GM21360 (cell line): ENCODE results near the gene TNFSF11.
A peak's percentile ranks its signal among the peaks of the same experiment; 100 is the strongest.
"Not testable (repeated sequence)": the region's sequence is repeated elsewhere in the genome, so short reads cannot be mapped to it uniquely, and the experiment has no call there.

Experiments
- ATAC-seq: cut with Tn5 transposase; IDR thresholded peaks from one replicate; pipeline ENCODE4 v1.9.1; 2021; ENCODE audit warnings: mild to moderate bottlenecking, moderate library complexity; ENCODE audit not compliant: unreplicated experiment

Gene TNFSF11

DNA sequence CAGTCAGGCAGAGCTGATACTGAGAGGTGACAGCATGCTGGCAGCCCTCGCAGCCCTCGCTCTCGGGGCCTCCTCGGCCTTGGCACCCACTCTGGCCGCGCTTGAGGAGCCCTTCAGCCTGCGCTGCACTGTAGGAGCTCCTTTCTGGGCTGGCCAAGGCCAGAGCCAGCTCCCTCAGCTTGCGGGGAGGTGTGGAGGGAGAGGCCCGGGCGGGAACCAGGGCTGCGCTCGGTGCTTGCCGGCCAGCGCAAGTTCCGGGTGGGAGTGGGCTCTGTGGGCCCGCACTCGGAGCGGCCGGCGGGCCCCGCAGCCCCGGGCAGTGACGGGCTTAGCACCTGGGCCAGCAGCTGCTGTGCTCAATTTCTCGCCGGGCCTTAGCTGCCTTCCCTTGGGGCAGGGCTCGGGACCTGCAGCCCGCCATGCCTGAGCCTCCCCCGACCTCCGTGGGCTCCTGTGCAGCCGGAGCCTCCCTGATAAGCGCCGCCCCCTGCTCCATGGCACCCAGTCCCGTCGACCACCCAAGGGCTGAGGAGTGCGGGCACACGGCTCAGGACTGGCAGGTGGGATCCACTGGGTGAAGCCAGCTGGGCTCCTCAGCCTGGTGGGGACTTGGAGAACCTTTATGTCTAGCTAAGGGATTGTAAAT is 14.3 kb upstream of the TNFSF11 start:
- ATAC-seq, result not testable (repeated sequence)

DNA sequence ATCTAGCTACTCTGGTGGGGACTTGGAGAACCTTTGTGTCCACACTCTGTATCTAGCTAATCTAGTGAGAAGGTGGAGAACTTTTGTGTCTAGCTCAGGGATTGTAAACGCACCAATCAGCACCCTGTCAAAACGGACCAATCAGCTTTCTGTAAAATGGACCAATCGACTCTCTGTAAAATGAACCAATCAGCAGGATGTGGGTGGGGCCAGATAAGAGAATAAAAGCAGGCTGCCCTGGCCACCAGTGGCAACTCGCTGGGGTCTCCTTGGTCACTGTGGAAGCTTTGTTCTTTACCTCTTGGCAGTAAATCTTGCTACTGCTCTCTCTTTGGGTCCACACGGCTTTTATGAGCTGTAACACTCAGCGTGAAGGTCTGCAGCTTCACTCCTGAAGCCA is 13.6 kb upstream of the TNFSF11 start:
- not testable (repeated sequence) for ATAC-seq

DNA sequence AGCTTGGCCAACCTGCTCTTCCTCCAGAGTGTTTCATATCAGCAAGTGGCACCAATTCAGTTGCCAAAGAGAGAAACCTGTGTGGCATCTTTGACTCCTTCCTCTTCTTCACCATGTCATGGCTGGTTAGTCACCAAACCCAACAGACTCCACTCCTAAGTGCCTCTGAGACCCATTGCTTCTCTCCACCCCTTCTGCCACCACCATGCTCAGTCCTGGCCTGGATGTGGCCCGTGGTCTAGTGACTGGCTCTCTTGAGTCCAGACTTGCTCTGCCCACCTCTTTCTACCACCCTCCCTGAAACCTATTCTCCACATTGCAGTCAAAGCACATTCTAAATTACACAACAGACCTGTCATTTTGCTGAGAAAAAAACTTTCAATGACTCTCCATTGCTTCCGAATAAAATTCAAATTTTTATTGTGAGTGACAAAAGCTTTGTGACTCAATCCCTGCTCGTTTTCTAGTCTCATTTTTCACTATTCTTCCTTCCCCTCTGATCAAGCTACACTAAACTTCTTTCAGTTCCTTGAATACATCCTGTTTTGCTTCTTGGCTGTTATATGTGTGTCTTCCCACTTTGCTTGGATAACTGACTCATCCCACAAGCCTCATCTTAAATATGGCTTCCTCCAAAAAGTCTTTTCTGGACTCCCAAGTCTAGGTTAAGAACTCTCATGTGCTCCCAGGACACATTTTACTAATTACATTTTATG is 12.0 kb upstream of the TNFSF11 start:
- no peak for ATAC-seq

DNA sequence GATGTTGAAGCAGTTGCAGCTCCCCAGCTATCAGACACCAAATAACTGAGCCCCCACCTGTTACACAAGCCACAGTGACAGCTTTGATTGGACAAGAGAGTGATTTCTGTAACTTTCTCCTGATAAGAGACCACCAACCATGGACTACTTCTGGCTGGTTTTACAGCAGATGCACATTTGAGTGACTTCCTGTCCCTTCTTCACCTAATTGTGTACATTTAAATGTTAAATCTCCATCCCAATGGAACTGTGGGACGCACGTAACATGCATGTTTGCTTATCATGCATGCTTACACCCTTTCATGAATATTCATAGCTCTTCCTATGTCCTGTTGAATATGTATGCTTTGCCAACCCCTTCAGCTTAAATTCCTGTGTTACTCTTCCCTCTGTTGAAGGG is 6.0 kb upstream of the TNFSF11 start:
- ATAC-seq, result no peak

DNA sequence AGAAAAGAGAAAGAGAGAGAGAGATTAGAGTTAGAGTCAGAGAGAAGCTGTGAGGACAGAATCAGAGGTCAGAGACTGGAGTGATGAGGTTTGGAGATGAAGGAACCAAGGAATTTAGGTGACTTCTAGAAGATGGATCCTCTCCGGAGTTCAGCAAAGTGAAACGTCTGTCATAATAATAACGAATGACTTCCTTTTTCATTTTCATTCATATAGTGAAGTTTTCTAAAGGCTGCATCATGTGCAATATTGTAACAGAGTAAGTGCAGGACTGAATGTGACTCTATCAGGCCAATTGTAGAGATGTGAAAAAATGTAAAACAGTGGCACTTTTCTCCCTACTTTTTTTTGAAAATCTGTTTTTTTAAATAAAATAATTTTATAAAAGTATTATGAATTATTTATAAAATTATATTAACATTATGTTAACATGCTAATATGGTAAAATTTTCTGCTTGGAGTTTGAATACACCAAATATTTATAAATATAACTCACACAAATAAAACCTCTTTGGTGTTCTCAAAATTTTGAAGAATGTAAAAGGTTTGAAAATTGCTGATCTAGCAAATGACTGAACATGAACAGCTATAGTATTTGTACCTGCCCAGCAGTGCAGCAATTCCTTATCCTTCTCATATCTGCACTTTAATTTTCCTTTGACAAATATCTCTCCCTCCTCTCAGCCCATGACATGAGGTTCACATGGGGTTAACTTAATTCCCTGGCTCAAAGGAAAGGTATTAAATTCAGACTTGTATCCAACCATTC is 4.2 kb upstream of the TNFSF11 start:
- ATAC-seq, result no peak

DNA sequence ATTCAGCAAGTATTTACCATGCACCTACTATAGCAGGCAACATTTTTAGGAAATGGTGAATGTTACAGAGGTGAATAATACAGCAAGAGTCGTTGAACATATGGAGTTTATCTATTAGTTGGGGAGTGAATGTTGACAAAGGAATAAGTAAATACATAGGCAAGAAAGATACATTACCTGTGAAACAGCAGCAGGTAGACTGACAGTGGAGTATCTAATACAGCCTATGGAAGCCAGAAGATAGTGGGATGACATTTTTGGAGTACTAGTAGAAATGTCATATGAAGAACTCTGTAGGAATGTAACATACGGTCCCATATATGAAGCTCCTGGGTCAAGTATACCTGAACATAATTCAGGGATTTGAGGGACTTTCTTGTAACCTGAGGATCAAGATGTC is 2.1 kb upstream of the TNFSF11 start:
- ATAC-seq, result no peak

DNA sequence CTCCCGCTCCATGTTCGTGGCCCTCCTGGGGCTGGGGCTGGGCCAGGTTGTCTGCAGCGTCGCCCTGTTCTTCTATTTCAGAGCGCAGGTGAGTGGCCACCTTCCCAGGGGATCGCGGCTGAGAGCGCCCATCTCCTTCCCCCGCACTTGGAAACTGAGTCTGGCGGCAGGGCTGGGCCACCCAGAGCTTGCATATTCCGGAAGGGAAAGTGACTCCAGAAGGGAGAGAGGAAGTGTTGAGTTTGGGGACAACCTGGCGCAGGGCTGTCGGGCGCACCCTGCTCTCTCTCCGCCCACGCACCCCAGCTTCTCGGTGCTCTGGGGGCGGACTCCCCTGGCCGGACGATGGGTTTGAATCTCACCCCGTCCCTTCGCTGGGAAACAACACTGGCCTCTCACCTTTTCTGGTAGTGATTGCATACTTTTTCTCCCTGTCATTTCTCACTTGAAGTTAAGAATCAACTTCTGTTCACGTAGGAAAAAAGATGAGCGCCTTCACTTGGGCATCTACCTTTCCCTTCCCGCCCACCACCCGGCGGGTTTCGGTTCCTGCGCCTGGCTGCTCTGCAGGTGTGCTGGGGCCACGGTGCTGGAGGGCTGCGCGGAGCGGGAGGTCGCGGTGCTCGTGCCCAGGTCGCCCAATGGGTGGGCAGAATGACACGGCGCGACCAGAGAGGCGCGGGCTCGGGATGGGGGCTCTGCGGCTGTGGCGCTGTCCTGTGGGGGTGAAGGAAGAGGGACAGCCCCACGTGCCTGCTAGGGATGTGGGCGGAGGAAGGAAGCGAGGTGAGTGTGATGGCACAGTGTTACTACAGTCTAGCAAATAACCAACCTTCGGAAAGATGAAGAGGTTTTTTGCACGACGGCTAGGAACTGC is 721 bp downstream of the TNFSF11 start:
- peak; percentile 64 for ATAC-seq

DNA sequence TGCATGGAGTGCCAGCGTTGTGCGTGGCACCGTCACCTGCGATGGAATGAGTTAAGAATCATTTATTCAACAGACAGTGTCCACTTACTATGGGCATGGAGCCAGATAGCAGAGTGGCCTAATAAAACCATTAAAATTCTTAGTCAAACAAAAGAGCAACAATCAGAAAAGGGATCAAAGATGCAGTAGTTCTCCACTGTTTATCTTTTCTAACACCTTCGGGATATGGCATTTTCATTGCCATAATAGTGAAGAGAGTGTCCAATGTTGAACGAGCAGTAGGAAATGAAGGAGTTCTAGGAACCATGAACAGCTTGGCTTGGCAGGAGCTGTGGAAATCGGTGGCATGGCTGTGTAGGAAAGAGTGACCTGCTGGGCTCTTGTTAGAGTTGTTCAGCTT is 2.0 kb downstream of the TNFSF11 start:
- no peak for ATAC-seq

DNA sequence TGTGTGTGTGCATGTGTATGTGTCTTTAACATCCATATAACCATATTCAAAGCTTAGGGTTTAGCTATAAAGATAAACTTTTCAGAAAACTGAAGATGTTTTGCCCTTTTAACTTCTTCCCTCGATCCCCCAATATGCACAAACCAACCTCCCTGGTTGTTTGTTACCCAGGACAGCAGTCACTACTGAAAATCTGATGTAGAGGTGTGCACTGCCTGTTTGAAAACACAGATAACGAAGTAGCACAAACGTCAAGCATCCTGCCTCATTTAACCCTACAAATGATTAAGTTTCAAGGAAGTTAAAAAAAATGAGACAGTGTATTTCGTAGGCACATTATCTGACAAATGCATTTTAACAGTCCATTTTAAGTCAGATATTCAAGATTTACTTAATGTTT is 3.6 kb downstream of the TNFSF11 start:
- ATAC-seq, result no peak

DNA sequence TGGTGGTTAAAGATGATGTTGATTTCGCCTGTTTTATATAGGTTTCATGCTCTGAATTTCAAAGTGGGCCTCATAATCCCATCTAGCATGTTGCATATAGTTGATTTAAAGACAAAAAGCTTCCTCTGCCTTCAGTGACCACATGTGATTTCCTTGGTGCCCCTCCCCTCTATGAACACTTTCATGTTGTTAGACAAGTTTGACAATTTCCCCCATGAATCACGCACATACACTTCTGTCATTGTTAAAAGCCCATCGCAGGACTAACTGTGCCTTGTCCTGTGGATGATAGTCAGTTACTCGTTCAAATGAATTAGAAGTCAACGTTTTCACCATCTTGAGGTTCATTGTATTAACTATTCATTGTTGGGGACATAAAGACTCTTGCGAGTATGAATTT is 6.7 kb downstream of the TNFSF11 start:
- ATAC-seq, result no peak

DNA sequence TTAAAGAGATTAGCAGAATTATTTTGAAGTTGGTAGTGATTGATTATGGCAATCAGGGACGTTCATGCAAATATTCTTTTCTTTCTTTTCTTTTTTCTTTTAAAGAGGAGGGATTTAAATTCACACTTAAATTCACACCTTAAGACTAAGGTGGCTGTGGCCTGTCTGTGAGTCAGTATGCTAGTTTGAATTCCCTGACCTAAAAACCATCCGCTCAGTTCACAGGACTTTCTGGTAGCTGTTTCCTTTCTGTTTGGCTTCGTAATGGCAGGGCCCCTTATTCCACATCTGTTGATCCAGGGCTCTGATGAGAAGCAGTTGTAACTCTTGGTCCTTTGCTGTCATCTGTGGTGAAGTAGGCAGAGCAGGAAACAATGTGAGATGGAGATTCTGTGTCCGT is 7.5 kb downstream of the TNFSF11 start:
- ATAC-seq, result no peak

DNA sequence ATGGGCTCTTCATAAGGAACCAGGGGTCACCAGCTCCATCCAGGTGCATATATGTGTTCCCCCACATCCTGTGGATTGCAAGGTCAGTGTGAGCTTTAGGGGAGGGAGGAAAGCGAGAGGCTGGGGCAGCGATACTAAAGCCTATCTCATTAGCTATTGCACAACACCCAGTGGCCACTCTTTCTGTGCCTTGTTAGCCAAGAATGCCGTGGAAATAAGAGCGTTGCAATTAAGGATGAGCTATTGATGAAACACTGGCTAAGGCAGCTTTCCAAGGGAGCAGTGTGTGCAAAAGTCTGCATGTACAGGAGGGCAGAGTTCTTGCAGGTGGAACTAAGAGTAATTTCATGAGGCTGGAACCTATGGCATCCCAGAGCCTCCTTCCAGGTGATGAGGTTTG is 17.6 kb downstream of the TNFSF11 start:
- ATAC-seq, result no peak

DNA sequence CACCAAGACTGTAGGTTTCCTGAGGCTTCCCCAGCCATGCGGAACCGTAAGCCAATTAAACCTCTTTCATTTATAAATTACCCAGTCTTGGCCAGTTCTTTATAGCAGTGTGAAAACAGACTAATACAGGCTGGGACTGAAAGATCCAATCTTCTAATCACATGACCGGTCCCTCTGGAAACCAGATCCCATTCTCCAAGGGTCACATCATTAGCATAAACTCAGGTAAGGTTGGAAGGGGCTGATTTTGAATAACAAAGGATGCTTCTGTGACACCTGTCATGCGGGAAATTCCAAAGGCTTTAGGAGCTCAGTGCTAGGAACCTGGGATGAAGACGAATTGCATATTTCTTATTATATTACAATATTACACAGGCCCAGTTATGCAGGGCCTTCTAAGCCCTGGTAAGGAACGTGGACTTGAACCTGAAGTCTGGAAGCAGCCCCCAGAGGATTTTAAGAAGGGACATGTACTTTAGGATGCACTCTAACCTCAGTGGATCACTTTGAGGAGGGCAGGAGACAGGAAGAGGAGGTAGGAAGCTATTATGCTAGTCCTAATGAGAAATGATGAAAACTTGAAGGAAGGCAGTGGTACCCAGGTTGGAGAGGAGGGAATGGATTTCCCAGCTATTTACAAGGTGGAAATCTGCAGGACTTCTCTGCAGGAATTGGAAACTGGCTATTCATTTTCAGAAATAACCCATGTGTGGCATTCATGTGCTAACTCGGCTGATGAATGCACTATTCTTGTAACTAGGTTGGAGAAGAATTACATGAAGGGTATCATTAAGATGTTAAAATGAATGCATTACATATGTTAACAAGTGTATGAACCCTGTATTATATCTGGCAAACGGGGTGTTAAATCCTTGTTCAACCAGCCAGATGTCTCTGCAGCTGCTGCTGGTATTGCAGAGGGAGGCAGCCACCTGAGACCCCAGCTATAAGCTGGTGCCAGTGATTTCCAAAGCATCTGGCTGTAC is 19.3 kb downstream of the TNFSF11 start:
- ATAC-seq, result no peak

DNA sequence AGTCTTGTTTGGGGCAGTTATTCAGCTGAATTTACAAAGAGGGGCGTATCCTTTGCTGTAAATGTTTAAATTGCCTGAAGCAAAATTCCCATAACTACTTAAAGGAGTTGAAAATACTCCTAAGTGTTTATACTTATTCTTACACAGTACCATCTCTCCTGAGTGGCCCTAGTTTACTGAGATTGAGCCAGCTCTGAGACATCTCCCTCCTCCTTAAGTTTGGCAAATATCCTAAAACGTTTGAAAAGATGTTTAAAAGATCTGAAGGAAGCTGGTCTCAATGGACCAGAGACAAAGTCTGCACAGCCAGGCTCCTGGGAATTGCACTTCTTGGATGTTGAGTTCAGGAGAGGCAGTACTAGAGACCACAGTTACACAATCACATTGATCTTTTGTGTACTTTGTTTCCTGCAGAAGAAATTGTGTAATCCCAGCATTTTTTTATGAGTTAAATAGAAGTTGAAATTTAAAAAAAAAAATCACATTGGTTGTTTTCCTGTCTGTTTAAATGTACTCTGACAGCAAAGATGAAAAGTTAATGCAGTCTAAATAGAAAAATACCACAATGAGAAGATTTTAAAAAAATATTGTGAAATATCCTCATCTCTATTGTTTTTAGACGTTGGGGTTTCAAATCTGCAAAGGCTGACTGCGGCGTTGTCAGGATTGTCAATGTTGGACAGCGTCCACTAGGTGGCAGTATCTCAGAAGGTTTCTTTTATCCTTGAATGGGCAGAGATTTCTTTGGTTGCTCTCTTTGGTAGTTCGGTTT is 20.7 kb downstream of the TNFSF11 start:
- no peak for ATAC-seq

DNA sequence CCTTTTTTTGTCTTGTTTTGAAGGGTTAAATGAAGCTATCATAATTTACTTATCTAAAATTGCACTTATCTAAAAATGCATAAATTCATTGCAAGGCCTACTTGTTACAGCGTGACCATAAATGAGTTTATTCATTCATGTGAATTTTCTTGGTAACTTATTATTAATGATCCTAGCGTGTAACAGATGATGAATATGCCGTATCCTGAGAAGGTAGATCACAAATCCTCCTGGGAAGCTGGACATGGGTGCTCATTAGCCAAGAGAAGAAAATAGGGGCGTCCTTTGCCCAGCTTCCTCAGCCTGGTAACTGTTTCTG is 21.3 kb downstream of the TNFSF11 start:
- no peak for ATAC-seq

DNA sequence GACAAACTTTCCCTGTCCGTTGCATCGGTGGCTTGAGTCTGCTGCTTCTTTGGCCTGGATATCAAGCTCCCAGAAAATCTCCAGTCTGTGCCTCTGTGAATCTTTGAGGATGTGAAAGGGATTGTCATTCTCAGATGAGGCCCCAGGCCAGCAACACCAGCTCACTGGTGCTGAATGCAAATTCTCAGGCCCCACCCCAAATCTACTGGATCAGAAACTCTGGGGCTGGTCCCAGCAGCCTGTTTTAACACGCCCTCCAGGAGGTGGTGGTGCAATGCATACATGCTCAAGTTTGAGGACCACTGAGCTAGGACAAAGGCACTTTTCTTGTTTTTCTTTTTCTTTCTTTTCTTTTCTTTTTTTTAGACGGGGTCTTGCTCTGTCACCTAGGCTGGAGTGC is 23.6 kb downstream of the TNFSF11 start:
- no peak for ATAC-seq

DNA sequence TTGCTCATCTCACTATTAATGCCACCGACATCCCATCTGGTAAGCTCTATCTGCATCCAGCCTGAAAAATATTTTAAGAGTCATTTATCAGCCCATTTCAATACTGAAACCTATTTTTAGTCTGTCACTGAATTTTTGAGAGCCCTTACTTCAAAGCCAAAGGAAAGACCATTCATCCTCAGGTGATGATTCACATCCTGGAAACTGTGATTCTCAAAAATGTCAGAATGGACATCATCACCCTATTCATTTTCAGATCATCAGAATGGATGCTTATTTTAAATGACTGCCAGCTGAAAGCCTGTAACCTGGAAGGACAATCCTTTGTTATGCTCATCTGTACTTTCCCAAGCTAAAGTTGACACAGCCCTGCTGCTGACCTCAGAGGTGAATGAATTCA is 27.0 kb downstream of the TNFSF11 start:
- ATAC-seq, result no peak

DNA sequence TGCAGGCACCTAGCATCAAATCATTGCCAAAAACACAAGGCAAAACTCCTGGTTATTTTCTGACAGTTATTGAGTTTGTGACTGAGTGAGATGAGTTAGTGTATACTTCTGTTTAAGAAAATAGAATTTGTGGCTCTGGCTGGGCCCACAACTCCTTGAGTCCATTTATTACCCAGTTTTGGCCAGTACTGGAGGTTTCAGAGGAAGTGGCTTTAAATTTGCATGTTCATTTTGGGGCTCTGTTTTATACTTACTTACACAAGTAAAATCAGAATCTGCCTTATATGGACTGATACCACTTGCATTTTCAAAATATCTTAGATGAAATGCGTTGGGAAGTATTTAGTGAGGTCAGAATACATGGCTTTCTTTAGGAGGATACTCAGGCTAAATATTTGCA is 29.0 kb downstream of the TNFSF11 start:
- ATAC-seq, result peak; percentile 83

DNA sequence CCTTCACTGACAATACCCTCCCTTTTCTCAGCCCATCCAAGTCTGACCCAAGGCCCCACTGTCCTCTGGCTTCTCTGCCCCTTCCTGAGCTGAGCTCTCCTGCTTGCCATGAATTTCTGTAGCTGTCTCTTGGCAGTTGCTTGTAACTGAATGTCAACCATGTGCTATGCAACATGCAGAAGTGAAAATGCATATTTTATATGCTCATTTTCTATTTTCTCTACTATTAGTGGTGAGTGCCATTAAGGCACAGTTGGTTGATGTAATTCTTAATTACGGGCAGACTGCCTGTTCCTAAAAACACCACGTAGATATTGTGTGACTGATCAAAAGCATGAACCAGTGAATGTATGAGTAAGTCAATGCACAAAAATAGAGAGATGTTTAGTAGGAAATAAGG is 29.6 kb downstream of the TNFSF11 start:
- no peak for ATAC-seq
